IPS DF 4.7 (cell line): ENCODE measurements around the gene VSTM2L.

Source experiments
- DNase-seq: peaks from one replicate; pipeline ENCODE4 v3.0.0-alpha.2; 2013; ENCODE audit warnings: low spot score; ENCODE audit errors: extremely low read depth

VSTM2L gene

DNA sequence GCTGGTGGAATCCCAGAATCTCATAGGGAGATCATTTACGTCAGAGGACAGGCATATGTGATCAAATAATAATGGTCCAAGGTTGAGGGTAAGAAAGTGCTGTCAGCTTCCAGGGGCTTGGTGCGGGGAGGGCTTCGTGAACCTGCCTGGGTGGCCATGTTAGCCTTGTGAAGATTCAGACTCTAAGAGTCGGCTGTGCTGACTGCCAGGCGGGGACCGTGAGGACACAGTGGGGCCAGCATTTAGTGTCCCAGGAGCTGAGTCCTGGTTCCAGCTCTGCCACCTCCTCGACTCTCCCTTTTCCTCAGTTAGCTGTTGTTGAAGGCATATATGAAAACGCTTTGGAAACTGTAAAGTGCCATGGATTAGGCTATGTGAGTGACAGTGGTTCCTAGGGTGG lies 33.5 kb downstream of the VSTM2L start:
- no peak for DNase-seq

DNA sequence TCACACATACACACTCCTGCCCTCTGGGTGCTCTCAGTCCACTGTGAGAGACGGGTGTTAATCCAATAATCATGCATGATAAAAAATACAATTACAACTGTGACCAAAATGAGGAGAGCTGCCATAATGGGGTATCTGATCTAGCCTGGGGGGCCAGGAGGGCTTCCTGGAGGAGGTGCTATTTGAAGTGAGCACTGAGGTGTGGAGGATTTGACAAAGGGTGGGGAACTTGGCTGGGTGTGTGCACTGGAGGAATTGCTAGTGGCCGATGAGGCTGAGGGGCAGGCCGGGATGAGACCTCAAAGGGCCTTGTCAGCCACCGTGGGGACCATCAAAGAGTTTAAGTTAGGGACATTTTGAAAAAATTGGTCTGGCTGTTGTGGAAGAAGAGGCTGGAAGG lies 34.8 kb downstream of the VSTM2L start:
- DNase-seq, result no peak

GRCh38 chr20:37938181-37938750 lies 35.3 kb downstream of the VSTM2L start:
- DNase-seq, result no peak

- DNase-seq, result no peak
Observed at GRCh38 chr20:37938954-37939353, 36.0 kb downstream of the VSTM2L start.

DNA sequence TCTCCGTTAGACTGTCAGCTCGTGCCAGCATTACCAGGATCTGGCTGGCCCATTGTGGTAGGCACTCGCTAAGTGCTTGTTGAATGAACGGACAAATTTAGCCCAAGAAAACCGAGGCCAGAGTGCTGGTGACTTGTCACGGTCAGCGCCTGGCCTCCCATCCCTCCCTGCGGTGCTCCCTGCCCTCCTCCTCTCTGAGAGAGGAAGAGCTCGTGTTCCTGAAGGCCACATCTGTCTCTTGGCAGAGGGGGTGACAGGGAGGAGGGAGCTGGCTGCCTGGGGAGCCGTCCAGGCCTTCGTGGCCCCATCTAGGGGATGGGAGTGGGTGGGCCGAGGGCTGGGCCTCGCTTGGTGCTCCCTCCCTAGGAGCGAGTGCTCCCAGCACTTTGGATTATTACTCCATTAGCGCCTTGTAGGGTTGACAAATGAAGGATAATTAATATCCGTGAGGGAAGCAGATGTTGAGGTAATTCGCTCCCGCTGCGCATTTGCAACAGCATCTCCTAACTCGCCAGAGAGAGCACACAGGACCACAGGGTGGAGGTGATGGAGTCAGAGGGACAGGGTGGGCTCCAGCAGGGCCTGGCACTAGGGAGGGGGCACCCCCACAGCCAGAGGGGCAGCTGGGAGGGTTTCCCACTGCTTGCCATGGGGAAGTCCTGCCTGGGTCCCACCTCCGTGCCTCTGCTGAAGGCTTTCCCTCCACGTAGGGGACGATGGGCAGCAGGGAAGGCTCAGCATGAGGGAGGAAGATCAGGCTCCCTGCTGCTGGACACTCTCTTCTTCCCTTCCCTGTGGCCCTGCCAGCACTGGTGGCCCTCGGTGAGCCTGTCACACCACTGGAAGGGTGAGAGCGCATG lies 37.0 kb downstream of the VSTM2L start:
- no peak for DNase-seq

DNA sequence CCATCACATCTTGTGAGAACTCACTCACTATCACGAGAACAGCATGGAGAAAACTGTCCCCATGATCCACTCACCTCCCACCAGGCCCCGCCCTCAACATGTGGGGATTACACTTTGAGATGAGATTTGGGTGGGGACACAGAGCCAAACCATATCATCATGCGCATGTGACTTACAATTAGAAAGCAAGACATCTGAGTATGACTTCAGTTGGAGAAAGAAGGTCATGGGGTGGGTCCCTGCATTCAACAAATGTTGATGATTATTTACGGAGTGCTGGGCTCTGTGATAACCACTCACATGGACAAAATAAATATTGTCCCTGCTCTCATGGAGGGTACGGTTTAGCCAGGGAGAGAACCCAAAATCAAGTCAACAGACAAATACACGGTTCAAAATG lies 37.9 kb downstream of the VSTM2L start:
- DNase-seq, result no peak

DNA sequence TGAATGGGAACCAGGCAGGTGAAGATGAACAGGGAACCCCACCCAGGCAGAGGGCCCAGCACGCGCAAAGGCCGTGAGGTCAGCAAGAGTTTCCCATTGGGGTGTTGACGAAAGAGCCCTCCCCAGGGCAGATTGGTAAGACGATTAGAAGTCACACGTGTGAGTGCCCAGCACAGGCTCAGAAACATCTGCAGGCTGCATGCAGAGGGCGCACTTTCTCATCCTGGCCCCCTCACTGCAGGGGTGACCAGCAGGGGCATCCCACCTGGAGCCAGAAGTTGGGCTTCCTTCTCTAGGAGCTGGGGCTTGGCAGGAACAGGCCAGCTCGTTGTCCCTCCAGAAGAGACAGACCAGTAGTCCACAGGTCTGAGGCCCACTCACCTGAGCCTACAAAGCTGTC lies 38.4 kb downstream of the VSTM2L start:
- DNase-seq, result no peak

- DNase-seq, result no peak
Observed at GRCh38 chr20:37941992-37942391, 39.1 kb downstream of the VSTM2L start.

- DNase-seq, result no peak
Observed at GRCh38 chr20:37943033-37943432, 40.1 kb downstream of the VSTM2L start.

DNA sequence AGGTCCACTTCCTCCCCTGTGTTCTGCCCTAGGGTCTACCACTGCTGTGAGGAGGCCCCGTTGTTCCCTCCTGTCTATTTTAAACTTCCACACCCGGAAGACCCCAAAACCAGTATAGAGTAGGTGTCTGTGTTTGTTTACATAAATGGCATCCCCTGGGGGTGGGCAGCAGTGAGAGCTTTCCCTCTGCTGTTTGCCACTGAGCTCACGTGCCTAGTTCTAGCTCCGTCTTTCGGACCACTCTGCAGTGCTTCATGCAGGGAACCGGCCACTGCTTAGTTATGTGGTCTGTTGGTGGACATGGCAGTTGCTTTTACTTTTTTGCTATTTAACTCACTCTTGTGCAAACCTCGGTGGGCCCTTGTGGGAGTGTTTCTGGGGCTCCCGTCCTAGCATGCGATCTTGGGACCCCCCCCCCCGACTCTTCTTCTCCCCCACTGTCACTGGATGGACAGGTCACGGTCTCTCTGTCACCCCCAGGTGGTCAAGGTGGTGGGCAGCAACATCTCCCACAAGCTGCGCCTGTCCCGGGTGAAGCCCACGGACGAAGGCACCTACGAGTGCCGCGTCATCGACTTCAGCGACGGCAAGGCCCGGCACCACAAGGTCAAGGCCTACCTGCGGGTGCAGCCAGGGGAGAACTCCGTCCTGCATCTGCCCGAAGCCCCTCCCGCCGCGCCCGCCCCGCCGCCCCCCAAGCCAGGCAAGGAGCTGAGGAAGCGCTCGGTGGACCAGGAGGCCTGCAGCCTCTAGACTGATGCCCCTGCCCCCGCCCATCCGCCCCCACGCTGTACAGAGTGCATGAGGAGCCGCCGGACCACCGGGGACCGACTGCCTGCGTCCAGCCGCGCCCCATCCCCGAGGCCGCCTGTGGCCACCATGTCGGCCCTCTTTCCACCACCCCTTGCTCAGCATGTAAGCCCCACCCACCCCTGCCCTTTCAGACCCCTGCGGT lies 40.9 kb downstream of the VSTM2L start:
- no peak for DNase-seq

GRCh38 chr20:37944456-37944981 lies 41.6 kb downstream of the VSTM2L start:
- DNase-seq, result no peak

GRCh38 chr20:37945091-37945547 lies 42.2 kb downstream of the VSTM2L start:
- DNase-seq, result no peak

- no peak for DNase-seq
Observed at GRCh38 chr20:37946946-37947345, 44.0 kb downstream of the VSTM2L start.

DNA sequence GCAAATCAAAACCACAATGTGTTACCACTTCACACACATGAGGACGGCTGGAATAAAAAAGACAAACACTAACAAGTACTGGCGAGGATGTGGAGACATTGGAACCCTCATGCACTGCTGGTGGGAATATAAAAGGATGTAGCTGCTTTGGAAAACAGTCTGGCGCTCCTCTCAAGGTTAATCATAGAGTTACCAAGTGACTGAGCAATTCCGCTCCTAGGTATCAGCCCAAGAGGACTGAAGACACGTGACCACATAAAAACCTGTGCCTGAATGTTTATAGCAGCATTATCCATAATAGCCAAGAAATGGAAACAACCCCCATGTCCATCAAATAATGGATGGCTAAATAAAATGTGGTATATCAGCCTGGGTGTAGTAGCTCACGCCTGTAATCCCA lies 45.0 kb downstream of the VSTM2L start:
- no peak for DNase-seq

- no peak for DNase-seq
Observed at GRCh38 chr20:37948956-37949355, 46.0 kb downstream of the VSTM2L start.

DNA sequence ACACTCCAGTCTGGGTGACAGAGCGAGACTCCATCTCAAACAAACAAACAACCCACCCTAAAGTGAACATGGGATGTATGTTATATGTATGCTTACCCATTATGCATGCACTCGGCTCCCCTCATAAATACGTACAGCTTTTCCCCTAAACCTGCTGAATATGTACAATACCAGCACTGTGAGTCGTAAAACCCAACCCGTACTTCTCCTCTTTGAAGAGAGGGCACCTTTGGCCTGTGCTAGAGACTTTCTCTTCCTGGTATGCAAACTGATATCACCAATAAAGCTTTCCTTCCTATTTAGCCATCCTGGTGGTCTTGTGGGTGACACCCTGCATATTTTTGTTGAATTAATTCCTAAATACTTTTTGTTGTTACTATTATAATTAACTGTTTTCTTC lies 51.3 kb downstream of the VSTM2L start:
- DNase-seq, result no peak

GRCh38 chr20:37954626-37955025 lies 51.7 kb downstream of the VSTM2L start:
- no peak for DNase-seq

DNA sequence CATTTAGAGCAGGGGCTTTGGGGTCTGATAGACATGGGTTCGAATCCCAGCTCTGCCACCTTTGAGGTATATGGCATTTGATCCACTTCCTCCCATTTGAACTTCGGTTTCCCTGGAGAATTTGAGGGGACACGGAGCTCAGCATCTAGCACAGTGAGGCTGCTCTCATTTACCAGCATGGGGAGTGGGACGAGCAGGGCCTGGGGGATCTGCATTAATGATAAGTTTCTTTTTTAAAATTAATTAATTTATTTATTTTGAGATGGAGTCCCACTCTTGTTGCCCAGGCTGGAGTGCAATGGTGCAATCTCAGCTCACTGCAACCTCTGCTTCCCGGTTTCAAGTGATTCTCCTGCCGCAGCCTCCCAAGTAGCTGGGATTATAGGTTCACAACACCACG lies 52.6 kb downstream of the VSTM2L start:
- no peak for DNase-seq

DNA sequence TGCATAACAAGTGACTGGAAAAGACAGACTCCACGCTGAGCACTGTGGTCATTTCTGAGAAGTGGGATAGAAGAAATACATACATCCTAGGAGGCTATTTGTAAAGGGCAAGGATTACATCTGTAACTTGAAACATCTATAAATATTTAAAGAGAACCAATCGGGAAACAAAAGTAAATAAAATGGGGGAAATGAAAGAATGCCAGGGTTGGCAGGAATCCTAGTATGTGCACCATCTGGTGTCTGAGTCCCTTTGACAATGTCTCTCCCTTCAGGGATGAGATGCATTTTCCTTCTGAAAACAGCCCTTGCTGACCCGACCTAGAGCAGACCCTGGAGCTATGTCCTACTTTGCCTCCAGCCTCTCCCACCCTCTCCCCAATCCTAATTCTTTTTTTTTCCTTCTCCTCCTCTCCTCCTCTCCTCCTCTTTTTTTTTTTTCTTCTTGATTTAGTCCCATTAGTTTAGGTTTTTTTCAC lies 53.2 kb downstream of the VSTM2L start:
- no peak for DNase-seq

DNA sequence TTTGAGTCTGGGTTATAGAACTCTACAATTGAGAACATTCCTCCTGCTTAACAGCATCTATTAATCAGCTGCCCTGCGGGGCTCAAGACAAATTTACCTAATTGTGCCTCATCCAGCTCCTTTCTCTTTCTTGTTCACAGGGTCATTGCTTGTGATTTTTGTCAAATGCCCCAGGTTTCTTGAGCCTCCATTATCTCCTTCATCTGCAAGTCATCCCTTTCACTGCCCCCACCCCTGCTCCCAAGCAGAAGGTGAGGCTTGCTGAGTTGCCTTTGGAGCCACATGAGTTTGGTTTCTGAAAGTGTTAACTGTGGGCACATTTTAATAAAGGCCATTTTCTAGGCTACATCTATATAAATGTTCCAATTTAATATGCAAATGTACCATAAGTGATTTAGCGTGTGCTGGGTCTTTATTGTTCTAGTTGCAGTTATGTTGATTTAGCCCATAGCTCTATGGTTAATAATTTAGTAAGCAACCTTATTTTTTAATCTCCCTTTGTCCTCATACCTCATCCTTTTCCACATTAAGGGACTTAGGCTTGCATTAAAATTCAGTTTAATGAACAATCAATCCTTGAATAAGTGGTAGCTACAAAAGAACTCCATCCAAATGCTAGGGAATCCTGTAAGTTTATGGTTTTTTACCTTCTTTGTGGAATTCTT lies 56.1 kb downstream of the VSTM2L start:
- DNase-seq, result no peak

GRCh38 chr20:37961066-37961465 lies 58.1 kb downstream of the VSTM2L start:
- no peak for DNase-seq
